AG04450 (cell line): Measurements from ENCODE around the gene JHY. TPM values are rescaled to one million over a fixed set of nuclear protein-coding genes. Genes with fewer than 3 reads are reported as not detected.

ENCODE experiments used
- CTCF ChIA-PET: fragments of 300-600, 350-600 bp; formaldehyde crosslinking; extraction: SDS; loops from one replicate; lab custom pipeline; 2022; ENCODE audit warnings: antibody characterized with exemption, inconsistent platforms; lab: Charles Lee
- POLR2A ChIA-PET: fragments of 350-600 bp; formaldehyde crosslinking; extraction: SDS; loops from one replicate; lab custom pipeline; 2021; ENCODE audit warnings: antibody characterized with exemption, inconsistent platforms; lab: Yijun Ruan, JAX
- DNase-seq: peaks from one replicate; pipeline ENCODE4 v3.0.0-alpha.2; 2011; ENCODE audit warnings: low read depth, low spot score
- H3K27ac ChIP-seq: one replicate; pipeline ENCODE4 v1.5.1; 2012; ENCODE audit warnings: low read depth, low read length, control low read depth
- H3K27me3 ChIP-seq: one replicate; pipeline ENCODE4 v1.6.0; 2012; ENCODE audit warnings: low read length; ENCODE audit not compliant: control insufficient read depth, insufficient read depth
- H3K4me3 ChIP-seq: 2 replicates; pipeline ENCODE4 v1.5.1; 2011; ENCODE audit warnings: mild to moderate bottlenecking, low read depth, low read length, control low read depth
- H3K9me3 ChIP-seq: 2 replicates; pipeline ENCODE4 v1.5.1; 2012; ENCODE audit warnings: low read length; ENCODE audit not compliant: control insufficient read depth, insufficient read depth
- polyA plus RNA-seq: library from polyadenylated mRNA; depleted of rRNA; stranded (reverse); fragments of >200 nt; gene quantifications from 2 replicates; pipeline ENCODE4 v1.2.3, GENCODE V29; 2011
- TF ChIP-seq, protein P1 (sequence below): IDR thresholded peaks from 2 replicates; pipeline ENCODE4 v1.5.1; 2011; ENCODE audit warnings: low read depth, low read length, control low read depth, inconsistent platforms

JHY gene
- polyA plus RNA-seq, 1 experiment: 1.4 TPM

DNA sequence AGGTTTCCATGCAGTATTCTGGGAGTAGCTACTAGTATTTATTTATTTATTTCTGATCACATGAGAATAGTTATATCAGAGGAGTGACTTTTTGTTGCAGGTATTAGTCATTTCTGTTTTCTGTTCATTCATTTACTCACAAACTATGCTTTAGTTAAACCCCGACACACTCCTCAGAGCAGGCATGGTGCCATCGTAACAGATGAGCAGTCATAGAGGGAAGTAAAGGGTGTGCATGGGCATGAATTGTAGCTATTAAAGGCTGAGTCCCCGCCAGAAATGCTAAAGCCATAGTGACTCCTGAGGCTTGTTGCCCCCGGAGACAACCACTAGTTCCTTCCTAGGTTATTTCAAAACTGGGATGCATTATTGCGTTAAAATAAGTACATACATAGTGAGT is 10.6 kb downstream of the JHY start:
- CTCF ChIA-PET: interaction anchor here (0.9 kb wide), 1 partner anchor 161 kb away, joined by 5 read pairs; no protein-coding TSS in a partner anchor
- no peak for DNase-seq
- no peaks in the 10 kb centered on the region for H3K27me3 ChIP-seq
- POLR2A ChIA-PET: no interaction called here
- no peak overlapping the region for H3K4me3 ChIP-seq
- no peak overlapping the region for H3K27ac ChIP-seq
- no peaks in the 10 kb centered on the region for H3K9me3 ChIP-seq
- TF ChIP-seq, protein P1, sequence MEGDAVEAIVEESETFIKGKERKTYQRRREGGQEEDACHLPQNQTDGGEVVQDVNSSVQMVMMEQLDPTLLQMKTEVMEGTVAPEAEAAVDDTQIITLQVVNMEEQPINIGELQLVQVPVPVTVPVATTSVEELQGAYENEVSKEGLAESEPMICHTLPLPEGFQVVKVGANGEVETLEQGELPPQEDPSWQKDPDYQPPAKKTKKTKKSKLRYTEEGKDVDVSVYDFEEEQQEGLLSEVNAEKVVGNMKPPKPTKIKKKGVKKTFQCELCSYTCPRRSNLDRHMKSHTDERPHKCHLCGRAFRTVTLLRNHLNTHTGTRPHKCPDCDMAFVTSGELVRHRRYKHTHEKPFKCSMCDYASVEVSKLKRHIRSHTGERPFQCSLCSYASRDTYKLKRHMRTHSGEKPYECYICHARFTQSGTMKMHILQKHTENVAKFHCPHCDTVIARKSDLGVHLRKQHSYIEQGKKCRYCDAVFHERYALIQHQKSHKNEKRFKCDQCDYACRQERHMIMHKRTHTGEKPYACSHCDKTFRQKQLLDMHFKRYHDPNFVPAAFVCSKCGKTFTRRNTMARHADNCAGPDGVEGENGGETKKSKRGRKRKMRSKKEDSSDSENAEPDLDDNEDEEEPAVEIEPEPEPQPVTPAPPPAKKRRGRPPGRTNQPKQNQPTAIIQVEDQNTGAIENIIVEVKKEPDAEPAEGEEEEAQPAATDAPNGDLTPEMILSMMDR: no peak

DNA sequence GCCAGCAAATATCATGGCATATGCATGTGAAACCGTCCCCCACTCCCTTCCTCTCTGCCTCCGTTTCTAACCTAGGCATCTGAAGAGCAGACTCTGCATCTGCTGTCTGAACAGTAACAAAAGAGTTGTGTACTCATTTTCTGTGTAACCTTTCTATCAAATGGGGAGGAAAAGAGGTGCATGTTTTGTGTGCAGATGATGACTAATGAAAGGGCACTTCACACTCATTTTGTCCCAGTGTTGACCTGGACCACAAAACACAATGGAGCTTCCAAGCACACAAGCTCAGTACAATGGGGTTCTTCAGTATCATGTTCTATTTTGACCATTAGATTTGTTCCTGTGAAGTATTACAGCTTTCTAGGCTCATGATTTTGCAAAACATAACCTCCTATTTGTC is 13.0 kb downstream of the JHY start:
- CTCF ChIA-PET: interaction anchor here (0.6 to 1.7 kb wide), 3 partner anchors 32 to 159 kb away, joined by 3 to 8 read pairs (median 4); no protein-coding TSS in a partner anchor
- no peak for DNase-seq
- TF ChIP-seq, protein P1: no peak
- Histone ChIP-seq H3K27ac (no peak overlapping the region), H3K27me3 (no peaks in the 10 kb centered on the region), H3K4me3 (no peak overlapping the region), H3K9me3 (no peaks in the 10 kb centered on the region)
- POLR2A ChIA-PET: no interaction called here

DNA sequence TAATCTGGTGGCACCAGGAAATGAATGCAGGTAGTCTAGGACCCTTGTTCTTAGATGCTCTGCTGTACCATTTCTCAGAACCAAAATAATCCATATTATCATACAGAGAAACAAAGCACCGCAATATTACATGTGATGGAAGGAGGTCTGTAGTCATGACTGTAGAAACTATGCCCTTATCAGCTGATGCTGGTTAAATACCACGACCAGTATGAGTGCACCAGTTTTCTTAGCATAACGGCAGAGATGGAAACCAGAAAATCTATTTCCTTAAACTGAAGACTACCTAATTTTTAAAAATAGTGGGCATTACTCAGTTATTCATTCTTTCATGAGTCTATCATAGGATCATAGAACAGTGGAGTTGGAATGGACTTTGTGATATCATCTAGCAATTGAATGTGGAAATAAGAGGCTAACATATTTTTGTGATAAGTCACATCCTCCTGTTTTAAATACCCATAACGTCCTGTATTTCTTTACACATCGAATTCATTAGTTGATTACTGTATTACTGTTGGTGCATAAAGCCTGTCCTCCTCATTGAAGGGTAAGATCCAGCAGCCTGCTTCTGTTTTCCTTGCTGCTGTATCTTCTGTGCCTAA is 15.1 kb downstream of the JHY start:
- Histone ChIP-seq H3K27me3 (no peaks in the 10 kb centered on the region), H3K9me3 (no peaks in the 10 kb centered on the region), H3K27ac (no peak overlapping the region), H3K4me3 (no peak overlapping the region)
- CTCF ChIA-PET: no interaction called here
- TF ChIP-seq, protein P1: no peak
- no peak for DNase-seq
- POLR2A ChIA-PET: no interaction called here

DNA sequence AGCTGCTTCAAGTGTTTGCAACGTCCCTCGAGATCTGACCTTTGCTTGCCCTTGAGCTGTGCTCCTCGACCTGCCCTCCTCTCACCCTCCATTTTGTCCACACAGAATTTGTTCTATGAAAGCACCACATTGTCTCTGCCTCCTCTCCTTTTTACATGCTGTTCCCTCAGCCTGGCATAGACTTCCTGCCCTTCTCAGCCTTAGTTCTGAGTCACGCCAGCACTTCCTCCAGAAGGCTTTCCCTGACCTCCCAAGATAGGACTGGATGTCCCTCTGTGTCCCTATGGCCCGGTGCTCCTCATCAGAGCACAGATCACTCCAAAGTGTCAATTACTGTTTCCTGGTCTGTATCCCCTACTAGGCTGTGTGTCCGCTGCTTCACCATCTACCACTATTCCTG is 16.2 kb downstream of the JHY start:
- Histone ChIP-seq H3K27me3 (no peaks in the 10 kb centered on the region), H3K27ac (no peak overlapping the region), H3K9me3 (no peaks in the 10 kb centered on the region), H3K4me3 (no peak overlapping the region)
- CTCF ChIA-PET: no interaction called here
- TF ChIP-seq, protein P1: no peak
- POLR2A ChIA-PET: no interaction called here
- no peak for DNase-seq

DNA sequence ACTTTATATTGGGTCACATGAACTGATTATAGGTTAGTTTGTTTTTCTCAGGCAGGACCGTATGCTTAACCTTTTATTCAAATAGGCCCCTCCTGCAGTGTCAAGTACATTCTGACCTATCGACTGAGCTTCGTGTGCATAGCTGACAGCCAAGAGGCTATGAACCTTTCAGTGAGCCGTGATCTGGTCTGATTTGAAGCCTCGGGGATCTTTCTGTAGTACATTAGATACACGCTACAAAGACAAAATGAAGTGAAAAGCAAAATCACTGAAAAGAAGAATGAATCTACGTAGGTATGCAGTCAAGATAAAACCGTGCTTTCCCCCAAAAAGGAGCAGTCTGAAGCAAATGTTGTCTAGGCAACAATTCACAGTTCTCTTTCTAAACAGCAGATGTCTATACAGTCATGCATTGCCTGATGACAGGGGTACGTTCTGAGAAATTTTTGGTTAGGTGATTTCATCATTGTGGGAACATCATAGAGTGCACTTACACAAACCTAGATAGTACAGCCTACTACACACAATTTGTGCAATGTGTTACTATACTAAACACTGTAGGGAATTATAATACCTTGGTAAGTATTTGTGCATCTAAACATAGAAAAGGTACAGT is 18.1 kb downstream of the JHY start:
- Histone ChIP-seq H3K27me3 (no peaks in the 10 kb centered on the region), H3K27ac (no peak overlapping the region), H3K4me3 (no peak overlapping the region), H3K9me3 (no peaks in the 10 kb centered on the region)
- POLR2A ChIA-PET: no interaction called here
- TF ChIP-seq, protein P1: no peak
- DNase-seq: no peak
- CTCF ChIA-PET: interaction anchor here (1.1 to 1.9 kb wide), 2 partner anchors 37 to 47 kb away, joined by 5 to 7 read pairs; no protein-coding TSS in a partner anchor
